ENCODE data around the gene ANAPC10.
"Not testable (repeated sequence)": the region's sequence is repeated elsewhere in the genome, so short reads cannot be mapped to it uniquely, and the experiment has no call there.

Gene ANAPC10

GRCh38 chr4:145069361-145069760 lies 28.6 kb downstream of the ANAPC10 start:
- DNase-seq: no peak

- DNase-seq: no peak
Observed at GRCh38 chr4:145066063-145066501, 31.9 kb downstream of the ANAPC10 start.

GRCh38 chr4:145061318-145061920 lies 36.6 kb downstream of the ANAPC10 start:
- no peak for DNase-seq

- no peak for DNase-seq
Observed at GRCh38 chr4:145058256-145058655, 39.7 kb downstream of the ANAPC10 start.

GRCh38 chr4:145056325-145057130 lies 41.5 kb downstream of the ANAPC10 start:
- DNase-seq: no peak

- DNase-seq: no peak
Observed at GRCh38 chr4:145055533-145056257, 42.3 kb downstream of the ANAPC10 start.

GRCh38 chr4:145049241-145049640 lies 48.8 kb downstream of the ANAPC10 start:
- DNase-seq: no peak

GRCh38 chr4:145048817-145049216 lies 49.2 kb downstream of the ANAPC10 start:
- no peak for DNase-seq

- DNase-seq: no peak
Observed at GRCh38 chr4:145047151-145047550, 50.8 kb downstream of the ANAPC10 start.

- DNase-seq: no peak
Observed at GRCh38 chr4:145045180-145045579, 52.8 kb downstream of the ANAPC10 start.

GRCh38 chr4:145044341-145044740 lies 53.7 kb downstream of the ANAPC10 start:
- DNase-seq: no peak

- no peak for DNase-seq
Observed at GRCh38 chr4:145043306-145043705, 54.7 kb downstream of the ANAPC10 start.

GRCh38 chr4:145042601-145043285 lies 55.3 kb downstream of the ANAPC10 start:
- DNase-seq: no peak

GRCh38 chr4:145041378-145041777 lies 56.6 kb downstream of the ANAPC10 start:
- no peak for DNase-seq

GRCh38 chr4:145035494-145036136 lies 62.4 kb downstream of the ANAPC10 start:
- no peak for DNase-seq

GRCh38 chr4:145034727-145035211 lies 63.2 kb downstream of the ANAPC10 start:
- DNase-seq: no peak

GRCh38 chr4:145019346-145019745 lies 78.7 kb downstream of the ANAPC10 start:
- no peak for DNase-seq

- DNase-seq: no peak
Observed at GRCh38 chr4:145014365-145014764, 83.6 kb downstream of the ANAPC10 start.

GRCh38 chr4:145012841-145013240 lies 85.2 kb downstream of the ANAPC10 start:
- DNase-seq: no peak

- no peak for DNase-seq
Observed at GRCh38 chr4:145011636-145012035, 86.4 kb downstream of the ANAPC10 start.

- DNase-seq: not testable (repeated sequence)
Observed at GRCh38 chr4:145010315-145010714, 87.7 kb downstream of the ANAPC10 start.

GRCh38 chr4:145003675-145004074 lies 94.3 kb downstream of the ANAPC10 start:
- DNase-seq: no peak
